SJCRH30 (cell line): ENCODE measurements around the gene GPR42. TPM values are rescaled to one million over a fixed set of nuclear protein-coding genes. Genes with fewer than 3 reads are reported as not detected.

Experiments used
- DNase-seq, 2 experiments: peaks; one replicate each; pipeline ENCODE4 v3.0.0-alpha.2; 2015 to 2020
- H3K27ac ChIP-seq: fragments of 250-450 bp; sonication (Bioruptor Pico); 2 replicates; pipeline ENCODE4 v1.5.1; 2020; ENCODE audit warnings: mild to moderate bottlenecking, moderate library complexity
- H3K27me3 ChIP-seq: fragments of 250-450 bp; sonication (Bioruptor Pico); 2 replicates; pipeline ENCODE4 v1.5.1; 2020; ENCODE audit warnings: mild to moderate bottlenecking, moderate library complexity
- H3K36me3 ChIP-seq: fragments of 250-450 bp; sonication (Bioruptor Pico); 2 replicates; pipeline ENCODE4 v1.5.1; 2020; ENCODE audit warnings: mild to moderate bottlenecking, moderate library complexity
- H3K4me1 ChIP-seq: fragments of 250-450 bp; sonication (Bioruptor Pico); 2 replicates; pipeline ENCODE4 v1.5.1; 2020; ENCODE audit warnings: mild to moderate bottlenecking, moderate library complexity
- H3K4me3 ChIP-seq: fragments of 250-450 bp; sonication (Bioruptor Pico); 2 replicates; pipeline ENCODE4 v1.5.1; 2020; ENCODE audit warnings: mild to moderate bottlenecking, moderate library complexity
- H3K9me3 ChIP-seq: fragments of 250-450 bp; sonication (Bioruptor Pico); replicated peaks from 2 replicates; pipeline ENCODE4 v1.5.1; 2020; ENCODE audit warnings: mild to moderate bottlenecking, moderate library complexity
- total RNA-seq: library from RNA; depleted of rRNA; stranded (reverse); fragments of >200 nt; shearing (Covaris generic); gene quantifications from 2 replicates; pipeline ENCODE4 v1.2.3, GENCODE V29; 2014; rRNA removed

GPR42 gene
- total RNA-seq, 1 experiment from 2014 or later = not detected

DNA sequence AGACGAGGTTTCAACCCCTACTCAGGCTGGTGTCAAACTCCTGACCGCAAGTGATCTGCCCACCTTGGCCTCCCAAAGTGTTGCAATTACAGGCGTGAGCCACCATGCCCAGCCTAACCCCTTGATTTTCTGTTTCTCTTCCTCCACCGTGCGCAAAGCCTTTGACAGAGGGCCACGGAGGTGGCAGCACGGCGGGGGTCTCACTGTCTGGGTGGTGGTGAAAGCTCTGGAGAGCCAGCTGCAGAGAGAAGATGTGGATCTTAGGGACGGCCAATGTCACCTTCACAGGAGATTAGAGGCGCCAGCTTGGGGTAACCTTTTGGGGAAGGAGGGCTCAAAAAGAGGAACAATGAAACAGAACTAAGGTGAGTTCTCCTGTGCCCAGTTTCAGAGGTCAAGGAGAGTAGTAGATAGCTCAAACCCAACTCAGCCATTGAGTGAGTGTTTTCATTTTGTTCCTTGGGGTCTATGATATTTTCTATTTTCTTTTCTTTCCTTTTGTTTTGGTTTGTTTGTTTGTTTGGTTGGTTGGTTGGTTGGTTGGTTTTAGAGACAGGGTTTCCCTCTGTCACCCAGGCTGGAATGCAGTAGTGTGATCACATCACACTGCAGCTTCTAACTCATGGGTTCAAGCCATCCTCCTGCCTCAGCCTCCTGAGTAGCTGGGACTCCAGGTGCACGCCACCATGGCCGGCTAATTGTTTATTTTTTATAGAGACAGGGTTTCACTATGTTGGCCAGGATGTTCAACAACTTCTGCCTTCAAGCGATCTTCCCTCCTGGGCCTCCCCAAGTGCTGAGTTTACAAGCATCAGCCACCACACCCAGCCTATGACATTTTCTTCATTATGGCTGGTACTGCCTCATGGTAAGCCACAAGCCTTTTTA is 37.7 kb downstream of the GPR42 start:
- Histone ChIP-seq H3K4me3 (no peak overlapping the region), H3K4me1 (no peaks in the 10 kb centered on the region), H3K9me3 (no peaks in the 10 kb centered on the region), H3K36me3 (no peaks in the 10 kb centered on the region), H3K27ac (no peak overlapping the region), H3K27me3 (peaks cover 17% of the 10 kb centered on the region; the same call in 1 of the 2 replicates)
- no peak for DNase-seq

DNA sequence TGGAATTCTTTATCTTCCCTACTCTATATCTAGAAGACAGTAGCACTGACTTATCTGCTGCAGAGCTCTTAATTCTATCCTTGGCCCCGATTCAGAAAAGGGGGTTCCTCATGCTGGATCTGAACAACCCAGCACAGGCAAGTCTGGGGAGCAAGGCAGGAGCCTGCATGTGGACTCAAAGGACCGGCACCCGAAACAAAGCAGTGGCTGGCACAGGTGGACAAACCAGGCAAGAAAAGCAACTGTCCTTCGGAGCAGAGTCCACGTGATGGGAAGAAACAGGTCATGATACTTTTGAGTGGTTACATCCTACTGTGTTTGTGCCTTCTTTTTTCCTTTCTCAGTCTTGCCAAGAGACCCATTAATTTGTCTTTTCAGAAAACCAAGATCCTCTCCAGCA is 38.3 kb downstream of the GPR42 start:
- Histone ChIP-seq H3K27me3 (peaks cover 17% of the 10 kb centered on the region; the same call in 1 of the 2 replicates), H3K27ac (no peak overlapping the region), H3K4me1 (no peaks in the 10 kb centered on the region), H3K9me3 (no peaks in the 10 kb centered on the region), H3K36me3 (no peaks in the 10 kb centered on the region), H3K4me3 (no peak overlapping the region)
- no peak for DNase-seq

DNA sequence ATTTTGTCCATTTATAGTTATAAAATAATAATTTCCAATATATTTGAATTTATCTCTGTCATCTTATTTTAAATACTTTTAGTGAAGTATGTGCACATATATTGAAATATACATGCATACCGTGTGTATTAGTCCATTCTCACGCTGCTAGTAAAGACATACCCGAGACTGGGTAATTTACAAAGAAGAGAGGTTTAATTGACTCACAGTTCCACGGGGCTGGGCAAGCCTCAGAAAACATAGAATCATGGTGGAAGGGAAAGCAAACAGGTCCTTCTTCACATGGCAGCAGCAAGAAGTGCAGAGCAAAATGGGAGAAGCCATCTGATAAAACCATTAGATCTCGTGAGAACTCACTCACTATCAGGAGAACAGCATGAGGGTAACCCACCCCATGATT is 39.6 kb downstream of the GPR42 start:
- Histone ChIP-seq H3K27me3 (peaks cover 13% of the 10 kb centered on the region; the same call in 1 of the 2 replicates), H3K9me3 (no peaks in the 10 kb centered on the region), H3K4me1 (no peaks in the 10 kb centered on the region), H3K4me3 (no peak overlapping the region), H3K27ac (no peak overlapping the region), H3K36me3 (no peaks in the 10 kb centered on the region)
- DNase-seq = no peak

DNA sequence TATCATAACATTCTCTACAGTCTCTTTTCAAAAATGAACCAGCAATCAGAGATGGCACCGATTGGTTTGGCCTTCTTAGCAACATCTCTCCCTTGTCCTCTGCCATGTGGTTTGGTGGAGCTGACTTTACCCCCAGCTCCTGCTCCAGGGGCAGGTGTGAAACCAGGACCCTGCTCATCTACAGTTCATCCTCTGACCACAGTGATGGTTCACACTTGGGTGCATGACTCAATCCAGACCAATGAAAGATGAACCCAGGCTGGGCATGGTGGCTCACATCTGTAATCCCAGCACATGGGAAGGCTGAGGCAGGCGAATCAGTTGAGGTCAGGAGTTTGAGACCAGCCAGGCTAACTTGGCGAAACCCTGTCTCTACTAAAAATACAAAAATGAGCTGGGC is 43.6 kb downstream of the GPR42 start:
- DNase-seq = no peak
- Histone ChIP-seq H3K27ac (no peak overlapping the region), H3K36me3 (no peaks in the 10 kb centered on the region), H3K27me3 (peaks cover 10% of the 10 kb centered on the region), H3K4me1 (no peaks in the 10 kb centered on the region), H3K4me3 (no peak overlapping the region), H3K9me3 (no peaks in the 10 kb centered on the region)

DNA sequence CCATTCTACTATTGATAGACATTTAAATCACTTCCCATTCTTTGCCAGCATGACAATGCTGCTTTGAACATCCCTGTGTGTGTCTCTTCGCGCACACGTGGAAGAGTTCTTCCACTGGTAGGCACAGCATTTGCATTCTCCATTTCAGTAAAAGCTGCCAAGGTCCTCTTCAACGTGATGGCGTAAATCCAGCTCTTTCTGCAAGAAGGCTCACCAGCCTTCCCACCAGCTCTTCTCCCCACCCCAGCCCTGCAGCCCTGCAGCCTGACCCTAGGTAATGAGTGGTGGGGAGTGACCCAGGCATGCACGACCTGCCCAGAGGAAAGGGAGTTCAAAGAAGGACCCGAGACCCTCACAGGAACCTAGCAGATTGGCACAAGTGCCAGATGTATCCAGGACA is 45.5 kb downstream of the GPR42 start:
- Histone ChIP-seq H3K27me3 (peaks cover 22% of the 10 kb centered on the region), H3K27ac (no peak overlapping the region), H3K36me3 (no peaks in the 10 kb centered on the region), H3K9me3 (no peaks in the 10 kb centered on the region), H3K4me3 (no peak overlapping the region), H3K4me1 (no peaks in the 10 kb centered on the region)
- no peak for DNase-seq

DNA sequence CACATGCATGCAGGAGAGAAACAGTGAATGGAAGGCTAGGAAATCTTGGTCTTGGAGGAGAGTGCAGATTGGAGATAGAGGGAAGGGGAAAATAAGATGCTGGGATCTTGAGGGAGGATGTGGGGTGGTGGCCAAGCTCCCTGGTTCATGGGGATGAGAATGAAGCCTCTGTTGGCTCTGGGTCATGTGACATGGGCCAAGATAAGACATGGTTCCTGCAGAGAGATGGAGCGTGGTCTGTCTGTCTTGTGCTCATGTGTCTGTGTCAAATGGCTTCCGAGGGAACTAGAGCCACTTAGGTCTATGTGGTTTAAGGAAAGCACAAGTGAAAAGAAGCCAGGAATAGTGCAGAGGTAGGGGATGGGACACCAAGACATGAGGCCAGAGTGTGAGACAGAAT is 46.4 kb downstream of the GPR42 start:
- no peak for DNase-seq
- H3K27me3 ChIP-seq = peaks cover 22% of the 10 kb centered on the region

DNA sequence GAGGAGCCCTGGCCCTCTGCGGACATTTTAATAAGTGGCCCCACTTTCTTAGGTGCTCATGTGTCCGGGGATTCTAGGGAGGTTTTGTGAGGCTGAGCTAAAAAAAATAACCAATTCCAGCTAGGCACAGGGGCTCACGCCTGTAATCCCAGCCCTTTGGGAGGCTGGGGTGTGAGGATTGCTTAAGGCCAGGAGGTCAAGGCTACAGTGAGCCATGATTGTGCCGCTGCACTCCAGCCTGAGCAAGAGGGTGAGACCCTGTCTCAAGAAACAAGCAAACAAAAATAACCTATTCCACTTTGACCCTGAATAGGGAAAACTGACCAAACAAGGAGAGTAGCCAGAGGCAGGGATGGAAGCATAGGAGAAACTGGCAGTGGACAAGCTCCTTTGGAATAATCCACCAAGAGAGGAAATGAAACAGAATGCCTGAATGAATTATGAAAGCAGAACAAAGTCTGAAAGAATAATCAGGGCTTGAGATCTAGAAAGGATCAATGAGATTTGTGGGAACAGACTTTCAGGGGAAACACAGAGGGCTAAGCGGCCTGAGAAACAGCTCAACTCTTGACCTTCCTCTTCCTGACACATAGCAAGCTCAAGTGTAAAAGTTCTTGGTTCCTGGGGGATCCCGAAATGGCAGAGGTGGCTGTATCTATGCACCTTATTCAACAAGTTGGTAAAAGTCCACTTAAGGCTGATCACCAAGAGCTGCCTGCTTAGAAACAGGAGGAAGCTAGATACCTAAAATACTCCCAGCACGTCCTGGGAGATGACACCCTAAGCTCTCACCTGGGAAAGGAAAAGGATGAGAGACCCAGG is 47.1 kb downstream of the GPR42 start:
- Histone ChIP-seq H3K4me1 (no peaks in the 10 kb centered on the region), H3K9me3 (no peaks in the 10 kb centered on the region), H3K4me3 (no peak overlapping the region), H3K36me3 (no peaks in the 10 kb centered on the region), H3K27ac (no peak overlapping the region), H3K27me3 (peaks cover 22% of the 10 kb centered on the region)
- DNase-seq = no peak

More for the DNA sequence above, 46.4 kb downstream of the GPR42 start:
- Histone ChIP-seq H3K4me3 (no peak overlapping the region), H3K36me3 (no peaks in the 10 kb centered on the region), H3K27ac (no peak overlapping the region), H3K4me1 (no peaks in the 10 kb centered on the region), H3K9me3 (no peaks in the 10 kb centered on the region)

DNA sequence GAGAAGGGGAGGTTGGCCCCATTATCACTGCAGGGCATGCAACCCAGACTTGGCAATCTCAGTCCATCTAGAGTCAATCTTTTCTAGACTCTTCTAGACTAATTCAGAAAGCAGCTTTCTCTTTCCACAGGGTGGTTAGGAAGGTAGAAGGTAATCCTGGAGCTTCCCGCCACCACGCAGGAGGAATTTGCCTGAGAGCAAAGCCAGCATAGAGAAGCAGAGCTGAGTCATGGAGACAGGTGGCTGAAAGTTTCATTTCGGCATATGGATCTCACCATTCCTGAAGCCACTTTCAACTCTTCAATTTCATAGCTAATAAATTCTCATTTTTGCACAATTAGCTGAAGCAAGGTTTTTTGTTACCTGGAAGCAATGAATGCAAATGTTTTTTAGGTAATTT is 48.2 kb downstream of the GPR42 start:
- Histone ChIP-seq H3K36me3 (no peaks in the 10 kb centered on the region), H3K27ac (no peak overlapping the region), H3K4me1 (no peaks in the 10 kb centered on the region), H3K27me3 (peaks cover 22% of the 10 kb centered on the region), H3K9me3 (no peaks in the 10 kb centered on the region), H3K4me3 (no peak overlapping the region)
- no peak for DNase-seq

DNA sequence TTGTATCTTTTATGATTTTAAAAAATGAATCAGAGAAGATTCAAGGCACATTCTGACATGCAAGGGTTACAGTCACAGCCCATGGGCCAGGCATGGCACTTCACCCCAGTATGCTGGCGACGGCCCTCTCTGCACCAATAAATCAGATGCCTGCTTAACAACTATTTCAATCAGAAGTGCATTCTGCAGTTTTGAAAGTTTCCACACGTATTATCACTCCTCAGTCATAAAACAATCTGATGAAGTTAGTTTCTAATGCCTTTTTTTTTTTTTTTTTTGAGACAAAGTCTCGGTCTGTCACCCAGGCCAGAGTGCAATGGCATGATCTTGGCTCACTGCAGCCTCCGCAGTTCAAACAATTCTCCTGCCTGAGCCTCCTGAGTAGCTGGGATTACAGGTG is 48.9 kb downstream of the GPR42 start:
- Histone ChIP-seq H3K9me3 (no peaks in the 10 kb centered on the region), H3K27ac (no peak overlapping the region), H3K36me3 (no peaks in the 10 kb centered on the region), H3K4me1 (no peaks in the 10 kb centered on the region), H3K27me3 (peaks cover 22% of the 10 kb centered on the region), H3K4me3 (no peak overlapping the region)
- no peak for DNase-seq

DNA sequence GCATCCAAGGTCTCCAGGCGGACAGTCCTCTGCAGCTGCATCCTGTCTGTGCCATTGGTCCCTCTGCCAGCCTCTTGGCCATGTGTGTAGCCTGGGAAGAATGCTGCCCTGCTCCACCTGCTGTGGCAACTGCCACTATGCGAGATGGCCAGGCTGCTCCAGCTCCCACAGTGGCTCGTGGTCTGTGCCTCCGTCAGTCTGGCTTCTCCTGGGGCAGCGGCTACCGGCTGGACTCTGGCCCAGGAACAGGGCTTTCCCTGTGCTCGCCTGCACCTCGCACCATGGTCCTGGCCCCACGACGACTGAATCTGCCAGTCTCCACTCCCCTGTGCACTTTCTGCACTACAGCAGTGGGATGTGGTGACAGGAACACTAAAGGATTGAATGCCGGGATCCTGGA is 50.5 kb downstream of the GPR42 start:
- Histone ChIP-seq H3K36me3 (no peaks in the 10 kb centered on the region), H3K27ac (no peak overlapping the region), H3K4me3 (no peak overlapping the region), H3K27me3 (peaks cover 22% of the 10 kb centered on the region), H3K4me1 (no peaks in the 10 kb centered on the region), H3K9me3 (no peaks in the 10 kb centered on the region)
- no peak for DNase-seq

Other genes starting within 250 kb of the GPR42 start
- not detected in 2 replicates for gene LGI4, start 236.0 kb upstream of the GPR42 start, total RNA-seq
- gene FXYD1, start 232.2 kb upstream of the GPR42 start, total RNA-seq = not detected in 2 replicates
- gene FXYD7, start 227.8 kb upstream of the GPR42 start, total RNA-seq = not detected in 2 replicates
- gene FXYD5, start 216.3 kb upstream of the GPR42 start, total RNA-seq = 4.0 and 6.6 TPM in 2 replicates
- gene FAM187B, start 142.3 kb upstream of the GPR42 start, total RNA-seq = not detected in 2 replicates
- gene LSR, start 122.1 kb upstream of the GPR42 start, total RNA-seq = 0.59 and 0.96 TPM in 2 replicates
- 104 and 105 TPM in 2 replicates for gene USF2, start 102.1 kb upstream of the GPR42 start, total RNA-seq
- gene HAMP, start 88.5 kb upstream of the GPR42 start, total RNA-seq = 0.47 and 0.68 TPM in 2 replicates
- gene MAG, start 78.9 kb upstream of the GPR42 start, total RNA-seq = 1.2 and 3.6 TPM in 2 replicates
- gene CD22, start 41.9 kb upstream of the GPR42 start, total RNA-seq = 0.04 TPM in 1 of 2 replicates, not detected in the other
- gene FFAR1, start 23.2 kb upstream of the GPR42 start, total RNA-seq = not detected in 2 replicates
- not detected in 2 replicates for gene FFAR3, start 12.6 kb upstream of the GPR42 start, total RNA-seq
- not detected in 2 replicates for gene FFAR2, start 77.2 kb downstream of the GPR42 start, total RNA-seq
- not detected in 2 replicates for gene KRTDAP, start 119.4 kb downstream of the GPR42 start, total RNA-seq
- not detected in 2 replicates for gene DMKN, start 142.6 kb downstream of the GPR42 start, total RNA-seq
- gene SBSN, start 157.2 kb downstream of the GPR42 start, total RNA-seq = not detected in 2 replicates
- gene GAPDHS, start 162.4 kb downstream of the GPR42 start, total RNA-seq = not detected in 2 replicates
- gene TMEM147, start 174.6 kb downstream of the GPR42 start, total RNA-seq = 110 TPM in 2 replicates
- 0.14 TPM in 1 of 2 replicates, not detected in the other for gene ATP4A, start 192.6 kb downstream of the GPR42 start, total RNA-seq
- gene PMIS2, start 215.1 kb downstream of the GPR42 start, total RNA-seq = not detected in 2 replicates
- gene HAUS5, start 241.7 kb downstream of the GPR42 start, total RNA-seq = 17.2 and 22.7 TPM in 2 replicates